Measurements from ENCODE around the gene CUTA. TPM values are rescaled to one million over a fixed set of nuclear protein-coding genes. Genes with fewer than 3 reads are reported as not detected.

The CUTA gene
- total and polyA plus RNA-seq, 2 of the 13 experiments (the other 11 are each of a cell fraction or from before 2014, with no cell fraction given), result 170 to 180 TPM

GRCh38 chr6:33391922-33392594, 25.8 kb downstream of the CUTA start (continued):
- 0 out of 2 replicates have a peak, but pooled peaks have one; percentile 4 for TF ChIP-seq STAT6 (CRISPR knock-in tag; IDR thresholded peaks at IDR 0.05; ENCODE audit: borderline replicate concordance)
- 0 out of 2 replicates have a peak, but pooled peaks have one; percentile 81 for TF ChIP-seq FOXO4 (CRISPR knock-in tag; conservative IDR thresholded peaks at IDR 0.05)
- no peak; the same call in 1 of the 2 replicates for TF ChIP-seq BRCA1 (CRISPR knock-in tag; IDR thresholded peaks at IDR 0.05)
- TF ChIP-seq, protein P1, sequence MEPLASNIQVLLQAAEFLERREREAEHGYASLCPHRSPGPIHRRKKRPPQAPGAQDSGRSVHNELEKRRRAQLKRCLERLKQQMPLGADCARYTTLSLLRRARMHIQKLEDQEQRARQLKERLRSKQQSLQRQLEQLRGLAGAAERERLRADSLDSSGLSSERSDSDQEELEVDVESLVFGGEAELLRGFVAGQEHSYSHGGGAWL (CRISPR knock-in tag; IDR thresholded peaks at IDR 0.05), result peak; percentile 20; the same call in 1 of the 2 replicates
- TF ChIP-seq RBFOX2 (IDR thresholded peaks at IDR 0.05; ENCODE audit: low read depth, low read length), result peak; percentile 47; the same call in 1 of the 2 replicates
- peak; percentile 96; the same call in 1 of the 2 replicates for TF ChIP-seq CHCHD3 (CRISPR knock-in tag; IDR thresholded peaks at IDR 0.05)
- TF ChIP-seq ZNF672 (CRISPR knock-in tag; IDR thresholded peaks at IDR 0.05), result peak; percentile 17; the same call in 1 of the 2 replicates
- TF ChIP-seq ZSCAN12 (CRISPR knock-in tag; IDR thresholded peaks at IDR 0.05), result 0 out of 2 replicates have a peak, but pooled peaks have one; percentile 48
- TF ChIP-seq ZNF143 (CRISPR knock-in tag; IDR thresholded peaks at IDR 0.05), result peak; percentile 25; the same call in 1 of the 2 replicates
- 0 out of 2 replicates have a peak, but pooled peaks have one; percentile 58 for TF ChIP-seq HDAC1 (CRISPR knock-in tag; IDR thresholded peaks at IDR 0.05)
- 0 out of 2 replicates have a peak, but pooled peaks have one; percentile 2 for TF ChIP-seq ZNF891 (CRISPR knock-in tag; IDR thresholded peaks at IDR 0.05)
- peak; percentile 10; the same call in 1 of the 2 replicates for TF ChIP-seq PHF8 (CRISPR knock-in tag; IDR thresholded peaks at IDR 0.05)
- TF ChIP-seq XRCC5 (optimal IDR thresholded peaks at IDR 0.05; ENCODE audit: low read length), result no peak
- no peak for TF ChIP-seq ZFP36L1 (CRISPR knock-in tag; IDR thresholded peaks at IDR 0.05)
- TF ChIP-seq PHB2 (IDR thresholded peaks at IDR 0.05; ENCODE audit: partially characterized antibody), result no peak
- no peak; the same call in 1 of the 2 replicates for TF ChIP-seq ZNF562 (CRISPR knock-in tag; IDR thresholded peaks at IDR 0.05; ENCODE audit: borderline replicate concordance)
- TF ChIP-seq ZNF564 (CRISPR knock-in tag; IDR thresholded peaks at IDR 0.05), result 0 out of 2 replicates have a peak, but pooled peaks have one; percentile 0
- TF ChIP-seq GLI4 (CRISPR knock-in tag; IDR thresholded peaks at IDR 0.05; ENCODE audit: borderline replicate concordance), result peak; percentile 18; the same call in 1 of the 2 replicates
- TF ChIP-seq ATM (IDR thresholded peaks at IDR 0.05; ENCODE audit: borderline replicate concordance), result no peak
- TF ChIP-seq ZNF33B (CRISPR knock-in tag; IDR thresholded peaks at IDR 0.05), result no peak
- no peak for TF ChIP-seq ZNF256 (CRISPR knock-in tag; conservative IDR thresholded peaks at IDR 0.05)
- TF ChIP-seq BRD4 (CRISPR knock-in tag; IDR thresholded peaks at IDR 0.05), result peak; percentile 56; the same call in 1 of the 2 replicates
- 0 out of 2 replicates have a peak, but pooled peaks have one; percentile 67 for TF ChIP-seq GPN1 (CRISPR knock-in tag; IDR thresholded peaks at IDR 0.05; ENCODE audit: borderline replicate concordance)
- no peak for TF ChIP-seq KLF13 (CRISPR knock-in tag; IDR thresholded peaks at IDR 0.05)
- TF ChIP-seq DR1 (CRISPR knock-in tag; IDR thresholded peaks at IDR 0.05), result no peak
- TF ChIP-seq GATA4 (IDR thresholded peaks at IDR 0.05; ENCODE audit: borderline replicate concordance, low read depth), result 0 out of 2 replicates have a peak, but pooled peaks have one; percentile 32
- TF ChIP-seq ZNF10 (CRISPR knock-in tag; IDR thresholded peaks at IDR 0.05; ENCODE audit: borderline replicate concordance, low read depth), result no peak

Data from HepG2 (cell line).